Muscle layer of colon (tissue), 2 donors: Measurements from ENCODE around the gene TBC1D22A.

ENCODE experiments used
- H3K27ac ChIP-seq: one replicate; pipeline ENCODE4 v1.7.0; 2013; ENCODE audit warnings: low read depth, mild to moderate bottlenecking, low read length, moderate library complexity
- H3K27me3 ChIP-seq, 2 donors: one replicate each; pipeline ENCODE4 v1.7.0; 2013; ENCODE audit warnings: low read length in 2 of 2, mild to moderate bottlenecking in 2 of 2; ENCODE audit not compliant: insufficient read depth in 2 of 2, control insufficient read depth in 1 of 2
- H3K36me3 ChIP-seq: one replicate; pipeline ENCODE4 v1.7.0; 2013; ENCODE audit warnings: mild to moderate bottlenecking, low read length; ENCODE audit not compliant: insufficient read depth
- H3K4me1 ChIP-seq: one replicate; pipeline ENCODE4 v1.7.0; 2013; ENCODE audit warnings: mild to moderate bottlenecking, low read length; ENCODE audit not compliant: insufficient read depth
- H3K4me3 ChIP-seq, 2 donors: one replicate each; pipeline ENCODE4 v1.7.0; 2013; ENCODE audit warnings: low read length in 2 of 2, low read depth in 1 of 2, mild to moderate bottlenecking in 1 of 2, moderate library complexity in 1 of 2
- H3K9ac ChIP-seq: one replicate; pipeline ENCODE4 v1.7.0; 2013; ENCODE audit warnings: low read length
- H3K9me3 ChIP-seq: one replicate; pipeline ENCODE4 v1.7.0; 2013; ENCODE audit warnings: mild to moderate bottlenecking, low read length
- donor health status: abdominal sarcoma.
- donor health status: Adenocarcinoma of cecum.

TBC1D22A gene

GRCh38 chr22:46905415-46905814 lies 143.0 kb downstream of the TBC1D22A start:
- H3K36me3 ChIP-seq: peaks cover 13% of the 10 kb centered on the region
- no peak overlapping the region for H3K27ac ChIP-seq
- H3K4me3 ChIP-seq: no peak overlapping the region
- no peaks in the 10 kb centered on the region for H3K9me3 ChIP-seq
- no peaks in the 10 kb centered on the region for H3K27me3 ChIP-seq
- no peak overlapping the region for H3K9ac ChIP-seq
- H3K4me1 ChIP-seq: no peaks in the 10 kb centered on the region

GRCh38 chr22:46905834-46906233 lies 143.4 kb downstream of the TBC1D22A start:
- Histone ChIP-seq H3K9me3 (no peaks in the 10 kb centered on the region), H3K27me3 (no peaks in the 10 kb centered on the region), H3K36me3 (peaks cover 13% of the 10 kb centered on the region), H3K4me1 (no peaks in the 10 kb centered on the region), H3K27ac (no peak overlapping the region), H3K9ac (no peak overlapping the region), H3K4me3 (no peak overlapping the region)

GRCh38 chr22:46906326-46907045 lies 144.0 kb downstream of the TBC1D22A start:
- Histone ChIP-seq H3K9ac (no peak overlapping the region), H3K36me3 (peaks cover 13% of the 10 kb centered on the region), H3K27ac (no peak overlapping the region), H3K4me1 (no peaks in the 10 kb centered on the region), H3K27me3 (no peaks in the 10 kb centered on the region), H3K9me3 (no peaks in the 10 kb centered on the region), H3K4me3 (no peak overlapping the region)

GRCh38 chr22:46907241-46908215 lies 145.1 kb downstream of the TBC1D22A start:
- Histone ChIP-seq H3K9me3 (no peaks in the 10 kb centered on the region), H3K27ac (no peak overlapping the region), H3K27me3 (no peaks in the 10 kb centered on the region), H3K36me3 (peaks cover 11% of the 10 kb centered on the region), H3K4me3 (no peak overlapping the region), H3K4me1 (no peaks in the 10 kb centered on the region), H3K9ac (no peak overlapping the region)

- Histone ChIP-seq H3K27ac (no peak overlapping the region), H3K9ac (no peak overlapping the region), H3K27me3 (no peaks in the 10 kb centered on the region), H3K4me3 (no peak overlapping the region), H3K4me1 (no peaks in the 10 kb centered on the region), H3K36me3 (peaks cover 7% of the 10 kb centered on the region), H3K9me3 (no peaks in the 10 kb centered on the region)
These were observed 146.2 kb downstream of the TBC1D22A start for GRCh38 chr22:46908641-46909107.

- H3K27ac ChIP-seq: no peak overlapping the region
- H3K4me1 ChIP-seq: no peaks in the 10 kb centered on the region
- H3K27me3 ChIP-seq: no peaks in the 10 kb centered on the region
- no peak overlapping the region for H3K4me3 ChIP-seq
- no peak overlapping the region for H3K9ac ChIP-seq
- peaks cover 7% of the 10 kb centered on the region for H3K36me3 ChIP-seq
- no peaks in the 10 kb centered on the region for H3K9me3 ChIP-seq
These were observed 147.0 kb downstream of the TBC1D22A start for GRCh38 chr22:46909237-46910030.

- no peak overlapping the region for H3K4me3 ChIP-seq
- no peaks in the 10 kb centered on the region for H3K4me1 ChIP-seq
- H3K9me3 ChIP-seq: no peaks in the 10 kb centered on the region
- H3K9ac ChIP-seq: no peak overlapping the region
- H3K36me3 ChIP-seq: peaks cover 10% of the 10 kb centered on the region
- H3K27me3 ChIP-seq: no peaks in the 10 kb centered on the region
- no peak overlapping the region for H3K27ac ChIP-seq
These were observed 148.2 kb downstream of the TBC1D22A start for GRCh38 chr22:46910624-46911023.

GRCh38 chr22:46911346-46911745 lies 148.9 kb downstream of the TBC1D22A start:
- Histone ChIP-seq H3K36me3 (peaks cover 10% of the 10 kb centered on the region), H3K27ac (no peak overlapping the region), H3K4me1 (no peaks in the 10 kb centered on the region), H3K9me3 (no peaks in the 10 kb centered on the region), H3K27me3 (no peaks in the 10 kb centered on the region), H3K9ac (no peak overlapping the region), H3K4me3 (no peak overlapping the region)

- no peaks in the 10 kb centered on the region for H3K9me3 ChIP-seq
- no peak overlapping the region for H3K9ac ChIP-seq
- no peaks in the 10 kb centered on the region for H3K27me3 ChIP-seq
- no peak overlapping the region for H3K4me3 ChIP-seq
- H3K36me3 ChIP-seq: peaks cover 3% of the 10 kb centered on the region
- no peak overlapping the region for H3K27ac ChIP-seq
- H3K4me1 ChIP-seq: no peaks in the 10 kb centered on the region
These were observed 150.9 kb downstream of the TBC1D22A start for GRCh38 chr22:46913351-46913750.

GRCh38 chr22:46914481-46914880 lies 152.0 kb downstream of the TBC1D22A start:
- Histone ChIP-seq H3K27ac (no peak overlapping the region), H3K9me3 (no peaks in the 10 kb centered on the region), H3K4me1 (no peaks in the 10 kb centered on the region), H3K4me3 (no peak overlapping the region), H3K36me3 (peaks cover 3% of the 10 kb centered on the region), H3K9ac (no peak overlapping the region), H3K27me3 (no peaks in the 10 kb centered on the region)
